GM12878 (cell line): ENCODE data around the gene ZDHHC7. TPM values are rescaled to one million over a fixed set of nuclear protein-coding genes. Genes with fewer than 3 reads are reported as not detected.

ENCODE experiments used
- ATAC-seq: fragments of 200-7000 bp; cut with Tn5 transposase; 3 replicates; pipeline ENCODE4 v1.9.1; 2020; ENCODE audit warnings: mild to moderate bottlenecking, moderate library complexity
- BruUV-seq: library from RNA; stranded (reverse); fragments of 400-500 nt; replicated peaks from 2 replicates; lab custom pipeline; 2021; lab: Mats Ljungman, UMichigan
- CTCF ChIA-PET: fragments of 300-600 bp; sonication (Branson Sonifier 250); formaldehyde crosslinking; extraction: SDS; loops from one replicate; lab custom pipeline; 2021; ENCODE audit warnings: inconsistent platforms; lab: Yijun Ruan, JAX
- POLR2A ChIA-PET: fragments of 350-600 bp; formaldehyde crosslinking; extraction: SDS; loops from one replicate; lab custom pipeline; 2021; ENCODE audit warnings: inconsistent platforms; lab: Charles Lee
- RAD21 ChIA-PET: fragments of 300-600 bp; sonication (Branson Sonifier 250); formaldehyde crosslinking; loops from one replicate; lab custom pipeline; 2023; ENCODE audit warnings: antibody characterized with exemption; ENCODE audit not compliant: unreplicated experiment; lab: Charles Lee
- SMC1A ChIA-PET: fragments of 300-600 bp; sonication (Branson Sonifier 250); formaldehyde crosslinking; loops from one replicate; lab custom pipeline; 2023; ENCODE audit not compliant: unreplicated experiment, uncharacterized antibody; lab: Charles Lee
- DNase-seq: peaks from one replicate; pipeline ENCODE4 v3.0.0-alpha.2; 2011; ENCODE audit warnings: low read depth, low spot score
- FAIRE-seq: peaks from 3 replicates; lab custom pipeline; 2011; peaks lifted over from hg19 to GRCh38; lab: Jason Lieb, UNC
- H2AFZ ChIP-seq: 2 replicates; pipeline ENCODE4 v1.6.0; 2011; ENCODE audit warnings: low read depth, low read length, control low read depth; ENCODE audit not compliant: control insufficient read depth
- H3K27ac ChIP-seq: 2 replicates; pipeline ENCODE4 v1.5.1; 2011; ENCODE audit warnings: control low read depth; ENCODE audit not compliant: control insufficient read depth, insufficient read depth
- H3K27me3 ChIP-seq, 2 experiments: replicated peaks in 1 of 2; 2 replicates each; pipeline versions ENCODE4 v1.6.0 to v1.6.1; 2011; ENCODE audit warnings: low read length in 1 of 2; ENCODE audit not compliant: control insufficient read depth in 2 of 2, insufficient read depth in 2 of 2
- H3K36me3 ChIP-seq, 2 experiments: 2 replicates each; pipeline ENCODE4 v1.5.1; 2011; ENCODE audit warnings: low read length in 1 of 2; ENCODE audit not compliant: control insufficient read depth in 2 of 2, insufficient read depth in 2 of 2
- H3K4me1 ChIP-seq: 2 replicates; pipeline ENCODE4 v1.6.1; 2011; ENCODE audit warnings: mild to moderate bottlenecking, low read length, moderate library complexity, mixed read lengths; ENCODE audit not compliant: control insufficient read depth, insufficient read depth
- H3K4me2 ChIP-seq: 2 replicates; pipeline ENCODE4 v1.6.0; 2011; ENCODE audit warnings: control low read depth; ENCODE audit not compliant: control insufficient read depth, insufficient read depth
- H3K4me3 ChIP-seq: fragments of 200-600 bp; sonication (generic); 2 replicates; pipeline ENCODE4 v1.5.1; 2016
- H3K79me2 ChIP-seq: 2 replicates; pipeline ENCODE4 v1.6.0; 2011; ENCODE audit warnings: low read length; ENCODE audit not compliant: control insufficient read depth, insufficient read depth
- H3K9ac ChIP-seq: 2 replicates; pipeline ENCODE4 v1.8.0; 2011; ENCODE audit warnings: low read length, control low read depth, mixed read lengths; ENCODE audit not compliant: control insufficient read depth, insufficient read depth
- H3K9me3 ChIP-seq: replicated peaks from 3 replicates; pipeline ENCODE4 v1.5.1; 2011; ENCODE audit warnings: mild to moderate bottlenecking, low read length; ENCODE audit not compliant: control insufficient read depth, insufficient read depth
- H4K20me1 ChIP-seq: 2 replicates; pipeline ENCODE4 v1.6.0; 2011; ENCODE audit not compliant: control insufficient read depth, insufficient read depth
- ASH2L ChIP-seq: fragments of 300-600, 200-600 bp; sonication (generic); IDR thresholded peaks from 2 replicates; pipeline ENCODE4 v1.6.1; 2017; ENCODE audit warnings: low read depth, mild to moderate bottlenecking, borderline replicate concordance
- ATF7 ChIP-seq: fragments of 450-650 bp; IDR thresholded peaks from 2 replicates; pipeline ENCODE4 v1.6.1; 2016; ENCODE audit warnings: low read depth, mild to moderate bottlenecking
- BMI1 ChIP-seq: fragments of 450-650 bp; IDR thresholded peaks from 2 replicates; pipeline ENCODE4 v1.6.1; 2016; ENCODE audit warnings: mild to moderate bottlenecking, moderate library complexity, borderline replicate concordance
- HCFC1 ChIP-seq: fragments of 150-350 bp; IDR thresholded peaks from 2 replicates; pipeline ENCODE4 v1.6.1; 2014; ENCODE audit warnings: low read length
- HDAC6 ChIP-seq: fragments of 200-600 bp; sonication (generic); IDR thresholded peaks from one replicate; pipeline ENCODE4 v1.8.0; 2017; ENCODE audit warnings: antibody characterized with exemption; ENCODE audit not compliant: unreplicated experiment
- IKZF1 ChIP-seq: fragments of 450-650 bp; conservative IDR thresholded peaks from 2 replicates; pipeline ENCODE4 v1.6.1; 2017; ENCODE audit warnings: antibody characterized with exemption, mild to moderate bottlenecking
- IKZF2 ChIP-seq, 2 experiments: fragments of 450-650 bp; IDR thresholded peaks; 2 replicates each; pipeline ENCODE4 v1.6.1; 2017; ENCODE audit warnings: mild to moderate bottlenecking in 2 of 2, moderate library complexity in 2 of 2
- MYB ChIP-seq: fragments of 150-350 bp; IDR thresholded peaks from 2 replicates; pipeline ENCODE4 v1.6.1; 2014; ENCODE audit warnings: mild to moderate bottlenecking, low read depth, low read length, borderline replicate concordance
- SIN3A ChIP-seq: IDR thresholded peaks from 2 replicates; pipeline ENCODE4 v1.6.1; 2012; ENCODE audit warnings: low read depth, low read length, improper control_type of control experiment
- SMAD5 ChIP-seq: IDR thresholded peaks from 2 replicates; pipeline ENCODE4 v1.6.1; 2016; ENCODE audit warnings: antibody characterized with exemption, low read depth
- SUZ12 ChIP-seq: fragments of 200-600 bp; sonication (generic); IDR thresholded peaks from one replicate; pipeline ENCODE4 v1.6.1; 2018; ENCODE audit warnings: antibody characterized with exemption, mild to moderate bottlenecking; ENCODE audit not compliant: unreplicated experiment
- WRNIP1 ChIP-seq: IDR thresholded peaks from 2 replicates; pipeline ENCODE4 v1.6.1; 2011; ENCODE audit warnings: low read depth, low read length, improper control_type of control experiment, borderline replicate concordance
- WGBS: methylation state at CpG from one replicate; pipeline ENCODE4 v1.1.6; 2016; ENCODE audit warnings: low lambda C conversion rate; ENCODE audit not compliant: insufficient replicate concordance, insufficient coverage; ENCODE audit errors: missing lambda C conversion rate; 5-methylcytosine and 5-hydroxymethylcytosine counted together
- in situ Hi-C: fragments of 300-500 bp; cut with MboI; formaldehyde crosslinking; loops from 9 replicates; pipeline ENCODE4 v1.14.3; 2018; ENCODE audit warnings: mixed read lengths
- intact Hi-C: fragments of 100-400 bp; cut with micrococcal nuclease; formaldehyde crosslinking; loops from one replicate; pipeline ENCODE4 v1.14.2; 2022; ENCODE audit not compliant: unreplicated experiment
- polyA plus RNA-seq, 11 experiments: library from polyadenylated mRNA; depleted of rRNA in 4 of 11; unstranded in 6 of 11; stranded (reverse) in 5 of 11; fragments of >200 nt; fragmentation: Nextera tagmentation in 4 of 11; fragmentation: Illumina TruSeq in 1 of 11; extraction: Ambion mirVana in 4 of 11; extraction: Trizol in 1 of 11; gene quantifications; 1 replicate in 1 of 11; 2 replicates in 10 of 11; pipeline versions ENCODE4 v1.2.1 to v1.2.3, GENCODE V29; 2011 to 2016; ENCODE audit warnings: inconsistent platforms in 2 of 11, missing spikeins in 2 of 11, low read depth in 1 of 11
- total RNA-seq, 4 experiments: library from RNA; depleted of rRNA in 3 of 4; stranded (reverse); fragments of >200 nt in 3 of 4; fragmentation: Illumina TruSeq in 1 of 4; extraction: Trizol in 1 of 4; gene quantifications; 2 replicates each; pipeline versions ENCODE4 v1.2.1 to v1.2.3, GENCODE V29; 2013 to 2021

Gene ZDHHC7
- total and polyA plus RNA-seq, 10 of the 15 experiments (the other 5 are each of a cell fraction or from before 2014, with no cell fraction given), result 0.87 to 26.0 (median 20.0) TPM

GRCh38 chr16:84949772-84950436 is 61.4 kb downstream of the ZDHHC7 start:
- POLR2A ChIA-PET, result no interaction called here
- CTCF ChIA-PET, result interaction anchor here (1.0 to 7.4 kb wide), 3 partner anchors 19 to 194 kb away, joined by 5 to 170 read pairs (median 88); no protein-coding TSS in a partner anchor

More at GRCh38 chr16:84949772-84950436, 61.4 kb downstream of the ZDHHC7 start:
- no peaks in the 10 kb centered on the region; the same call in 2 of the 3 replicates for H3K9me3 ChIP-seq
- in situ Hi-C loops, result loop anchor here (25.0 kb wide), 2 partner anchors 313 to 438 kb away; partner anchors contain the start of genes KLHL36 and MEAK7
- RAD21 ChIA-PET, result interaction anchor here (6.3 kb wide), 1 partner anchor 196 kb away, joined by 72 read pairs; no protein-coding TSS in a partner anchor
- no peak overlapping the region for H3K9ac ChIP-seq
- no peak overlapping the region for H3K27ac ChIP-seq
- SMC1A ChIA-PET, result interaction anchor here (4.2 to 6.8 kb wide), 2 partner anchors 24 to 196 kb away, joined by 27 to 91 read pairs; no protein-coding TSS in a partner anchor
- H3K4me2 ChIP-seq, result no peak overlapping the region
- FAIRE-seq, result no peak
- no peak for DNase-seq
- H3K4me3 ChIP-seq, result no peak overlapping the region
- 65% methylated on average over 10 of the region's 10 CpGs for WGBS
- intact Hi-C loops, result no loop called here
- H3K27me3 ChIP-seq, result no peaks in the 10 kb centered on the region; a peak in 1 of 4 replicates
- peaks cover 4% of the 10 kb centered on the region; the same call in 1 of the 2 replicates for H3K4me1 ChIP-seq
- no peak for ATAC-seq
- TF ChIP-seq HDAC6, result no peak
- no peak for TF ChIP-seq SIN3A
- TF ChIP-seq ASH2L, result no peak
- no peak for TF ChIP-seq ATF7
- no peak for TF ChIP-seq SUZ12
- TF ChIP-seq WRNIP1, result no peak
- no peak for TF ChIP-seq IKZF2 (IDR thresholded peaks at IDR 0.05)
- TF ChIP-seq BMI1, result no peak
- no peak for TF ChIP-seq SMAD5
- TF ChIP-seq IKZF1, result no peak
- no peak for TF ChIP-seq MYB
- no peak for TF ChIP-seq HCFC1
- H3K79me2 ChIP-seq, result no peaks in the 10 kb centered on the region
- no TSS peak for BruUV-seq
- H4K20me1 ChIP-seq, result no peaks in the 10 kb centered on the region
- H2AFZ ChIP-seq, result no peak overlapping the region
- no peaks in the 10 kb centered on the region for H3K36me3 ChIP-seq
